Retinal pigment epithelial cell (primary cell): ENCODE results near the gene PCGF1.

ENCODE experiments used
- DNase-seq: peaks from one replicate; pipeline ENCODE4 v3.0.0-alpha.2; 2010; ENCODE audit warnings: low read depth
- H3K4me3 ChIP-seq: 2 replicates; pipeline ENCODE4 v1.5.1; 2011; ENCODE audit warnings: mild to moderate bottlenecking, low read length, control low read depth, moderate library complexity
- TF ChIP-seq, protein P1 (sequence below): conservative IDR thresholded peaks from 2 replicates; pipeline ENCODE4 v1.5.1; 2011; ENCODE audit warnings: low read depth, low read length, control low read depth, inconsistent platforms

PCGF1 gene

GRCh38 chr2:74500578-74500946, 6.9 kb downstream of the PCGF1 start:
- no peak overlapping the region for H3K4me3 ChIP-seq
- TF ChIP-seq, protein P1, sequence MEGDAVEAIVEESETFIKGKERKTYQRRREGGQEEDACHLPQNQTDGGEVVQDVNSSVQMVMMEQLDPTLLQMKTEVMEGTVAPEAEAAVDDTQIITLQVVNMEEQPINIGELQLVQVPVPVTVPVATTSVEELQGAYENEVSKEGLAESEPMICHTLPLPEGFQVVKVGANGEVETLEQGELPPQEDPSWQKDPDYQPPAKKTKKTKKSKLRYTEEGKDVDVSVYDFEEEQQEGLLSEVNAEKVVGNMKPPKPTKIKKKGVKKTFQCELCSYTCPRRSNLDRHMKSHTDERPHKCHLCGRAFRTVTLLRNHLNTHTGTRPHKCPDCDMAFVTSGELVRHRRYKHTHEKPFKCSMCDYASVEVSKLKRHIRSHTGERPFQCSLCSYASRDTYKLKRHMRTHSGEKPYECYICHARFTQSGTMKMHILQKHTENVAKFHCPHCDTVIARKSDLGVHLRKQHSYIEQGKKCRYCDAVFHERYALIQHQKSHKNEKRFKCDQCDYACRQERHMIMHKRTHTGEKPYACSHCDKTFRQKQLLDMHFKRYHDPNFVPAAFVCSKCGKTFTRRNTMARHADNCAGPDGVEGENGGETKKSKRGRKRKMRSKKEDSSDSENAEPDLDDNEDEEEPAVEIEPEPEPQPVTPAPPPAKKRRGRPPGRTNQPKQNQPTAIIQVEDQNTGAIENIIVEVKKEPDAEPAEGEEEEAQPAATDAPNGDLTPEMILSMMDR = no peak

GRCh38 chr2:74499940-74500577, 7.4 kb downstream of the PCGF1 start:
- H3K4me3 ChIP-seq = no peak overlapping the region
- TF ChIP-seq, protein P1 = no peak
- no peak for DNase-seq

More at GRCh38 chr2:74500578-74500946, 6.9 kb downstream of the PCGF1 start:
- DNase-seq = no peak

GRCh38 chr2:74499267-74499939, 8.1 kb downstream of the PCGF1 start, which contains the start of gene LBX2:
Gene LBX2, minus strand, starts transcription at chr2:74499603. Its CDS starts 66 bp downstream, at chr2:74499537.
- TF ChIP-seq, protein P1 = no peak
- DNase-seq = no peak
- peak within 1 kb of the TSS; percentile 41 for H3K4me3 ChIP-seq

GRCh38 chr2:74498500-74499266, 8.8 kb downstream of the PCGF1 start:
- peak overlapping the region; percentile 41 for H3K4me3 ChIP-seq
- TF ChIP-seq, protein P1 = no peak
- DNase-seq = no peak

GRCh38 chr2:74497777-74498499, 9.6 kb downstream of the PCGF1 start:
- TF ChIP-seq, protein P1 = no peak
- DNase-seq = no peak
- peak overlapping the region; percentile 41 for H3K4me3 ChIP-seq

GRCh38 chr2:74496997-74497776, 10.3 kb downstream of the PCGF1 start:
- DNase-seq = no peak
- TF ChIP-seq, protein P1 = no peak
- H3K4me3 ChIP-seq = no peak overlapping the region
